Measurements from ENCODE around the gene GAD1. TPM values are rescaled to one million over a fixed set of nuclear protein-coding genes. Genes with fewer than 3 reads are reported as not detected.

GAD1 gene
- total and polyA plus RNA-seq, 10 of the 15 experiments (the other 5 are each of a cell fraction or from before 2014, with no cell fraction given) = 0.04 to 3.4 (median 0.42) TPM

GRCh38 chr2:170840717-170841210 lies 24.1 kb downstream of the GAD1 start:
- no peaks in the 10 kb centered on the region for H3K36me3 ChIP-seq (ENCODE audit: control insufficient read depth in 2 of 2, insufficient read depth in 2 of 2, low read length in 1 of 2)
- no peak for FAIRE-seq
- H4K20me1 ChIP-seq (ENCODE audit: control insufficient read depth, insufficient read depth) = no peaks in the 10 kb centered on the region
- ATAC-seq = no peak
- 2% methylated on average over 4 of the region's 4 CpGs for WGBS (ENCODE audit: insufficient coverage, insufficient replicate concordance, low lambda C conversion rate, missing lambda C conversion rate)
- no peak overlapping the region for H3K9ac ChIP-seq (ENCODE audit: control insufficient read depth, insufficient read depth, low read length)
- in situ Hi-C loops (cut with MboI) (no loop called here), intact Hi-C loops (cut with micrococcal nuclease; ENCODE audit: unreplicated experiment) (no loop called here)
- H3K27ac ChIP-seq (ENCODE audit: control insufficient read depth, insufficient read depth) = no peak overlapping the region
- CTCF ChIA-PET = interaction anchor here (1.0 to 1.6 kb wide), 2 partner anchors 18 to 32 kb away, joined by 3 to 7 read pairs; no protein-coding TSS in a partner anchor
- no peaks in the 10 kb centered on the region for H3K4me1 ChIP-seq (ENCODE audit: control insufficient read depth, insufficient read depth, low read length)
- BruUV-seq (replicated peaks) = no TSS peak
- H3K79me2 ChIP-seq (ENCODE audit: control insufficient read depth, insufficient read depth, low read length) = no peaks in the 10 kb centered on the region
- no peak for DNase-seq (ENCODE audit: low read depth, low spot score)
- H2AFZ ChIP-seq (ENCODE audit: control insufficient read depth, low read depth, low read length) = no peak overlapping the region
- POLR2A ChIA-PET = no interaction called here
- RAD21 ChIA-PET (ENCODE audit: unreplicated experiment) = interaction anchor here (0.6 kb wide), 1 partner anchor 804 kb away, joined by 3 read pairs; no protein-coding TSS in a partner anchor
- SMC1A ChIA-PET (ENCODE audit: uncharacterized antibody, unreplicated experiment) = no interaction called here
- no peak for TF ChIP-seq REST (IDR thresholded peaks at IDR 0.05; ENCODE audit: low read depth, low read length)
- no peak for TF ChIP-seq SIN3A (IDR thresholded peaks at IDR 0.05; ENCODE audit: low read depth, low read length)
- no peak for TF ChIP-seq CHD1 (IDR thresholded peaks at IDR 0.05; ENCODE audit: low read depth, low read length)
- no peak for TF ChIP-seq SUPT20H (IDR thresholded peaks at IDR 0.05; ENCODE audit: borderline replicate concordance, control insufficient read depth, low read depth, low read length)
- TF ChIP-seq TCF12 (IDR thresholded peaks at IDR 0.05; ENCODE audit: low read depth, low read length) = no peak
- no peak for TF ChIP-seq NR2F1 (conservative IDR thresholded peaks at IDR 0.05)
- no peak for TF ChIP-seq POLR2AphosphoS2 (IDR thresholded peaks at IDR 0.05; ENCODE audit: low read depth, low read length)
- TF ChIP-seq ZNF217 (IDR thresholded peaks at IDR 0.05) = no peak
- TF ChIP-seq KDM1A (IDR thresholded peaks at IDR 0.05; ENCODE audit: borderline replicate concordance) = no peak
- no peak for TF ChIP-seq LARP7 (IDR thresholded peaks at IDR 0.05)
- H3K9me3 ChIP-seq (replicated peaks; ENCODE audit: control insufficient read depth, insufficient read depth, low read length) = no peaks in the 10 kb centered on the region; the same call in 2 of the 3 replicates
- no peak overlapping the region for H3K4me3 ChIP-seq
- no peaks in the 10 kb centered on the region for H3K27me3 ChIP-seq (replicated peaks in 1 of 2; ENCODE audit: control insufficient read depth in 2 of 2, insufficient read depth in 2 of 2, low read length in 1 of 2)
- H3K4me2 ChIP-seq (ENCODE audit: control insufficient read depth, insufficient read depth) = no peak overlapping the region
